Right cardiac atrium (tissue), 5 donors: ENCODE data around the gene ARHGEF10L. TPM values are rescaled to one million over a fixed set of nuclear protein-coding genes. Genes with fewer than 3 reads are reported as not detected.
A peak's percentile ranks its signal among the peaks of the same experiment; 100 is the strongest.

Experiments
- ATAC-seq, 2 donors: fragments of 200-7000 bp; cut with Tn5 transposase; one replicate each; pipeline versions ENCODE4 v1.8.0 to v1.9.1; 2020; ENCODE audit warnings: moderate library complexity in 2 of 2, mild to moderate bottlenecking in 1 of 2
- DNase-seq, 3 donors: peaks; one replicate each; pipeline ENCODE4 v3.0.0-alpha.2; 2020
- H3K27ac ChIP-seq: one replicate; pipeline ENCODE4 v1.5.1; 2013; ENCODE audit warnings: mild to moderate bottlenecking, low read length, control low read depth, moderate library complexity
- H3K27me3 ChIP-seq: one replicate; pipeline ENCODE4 v1.6.1; 2013; ENCODE audit not compliant: control insufficient read depth, insufficient read depth
- H3K4me1 ChIP-seq: one replicate; pipeline ENCODE4 v1.6.1; 2013; ENCODE audit warnings: low read length; ENCODE audit not compliant: control insufficient read depth, insufficient read depth
- H3K4me3 ChIP-seq: one replicate; pipeline ENCODE4 v1.5.1; 2013; ENCODE audit warnings: low read length, control low read depth
- H3K9me3 ChIP-seq: one replicate; pipeline ENCODE4 v1.6.1; 2013; ENCODE audit warnings: low read length; ENCODE audit not compliant: control insufficient read depth
- WGBS: extraction: QIAGEN DNeasy Blood & Tissue Kit; methylation state at CpG from one replicate; pipeline ENCODE4 v1.1.7; 2013; 5-methylcytosine and 5-hydroxymethylcytosine counted together
- intact Hi-C, 4 donors: fragments of 100-400 bp; cut with DNase I; formaldehyde crosslinking; loops; one replicate each; pipeline versions ENCODE4 v1.11.0 to v1.14.0; 2022 to 2023
- polyA plus RNA-seq: library from polyadenylated mRNA; stranded (reverse); fragments of 200-250 nt; gene quantifications from one replicate; pipeline ENCODE4 v1.2.3, GENCODE V29; 2013
- total RNA-seq, 4 donors: library from RNA; stranded (reverse); fragmentation: NEBNext Ultra II Directional; extraction: Animal tissue kit (Norgen Biotek cat#: 25700); gene quantifications; one replicate each; pipeline ENCODE4 v1.2.1, GENCODE V29; 2021
- donor health status: healthy with polysubstance abuse.
- donor health status: DM: no; HTN: yes; CAD: no.
- donor health status: DM: no; HTN: no; CAD: no.
- donor health status: DM: no; HTN: yes; CAD: no; lungs with severe emphysema.
- donor health status: DM: yes; HTN: yes; CAD: no.

ARHGEF10L gene
- total and polyA plus RNA-seq, 5 donors: 42.6 to 56.4 (median 54.0) TPM

DNA sequence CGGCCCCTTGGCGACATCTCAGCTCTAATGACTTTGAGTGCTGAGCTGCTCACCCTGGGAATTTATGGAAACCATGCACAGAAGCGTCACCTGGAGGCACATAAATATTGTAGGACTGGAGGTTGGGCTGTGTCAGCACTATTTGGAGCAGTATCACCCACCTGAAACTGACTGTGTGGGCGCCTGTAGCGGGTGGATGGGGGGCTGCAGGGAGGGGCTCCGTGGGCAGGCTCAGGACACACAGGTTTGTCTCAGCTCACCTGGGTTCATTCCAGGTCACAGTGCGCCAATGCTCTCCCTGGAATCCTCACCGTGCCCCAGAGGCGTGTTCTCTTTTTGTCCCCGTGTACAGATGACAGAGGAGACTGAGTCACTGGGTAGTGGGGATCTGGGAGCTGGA is 140.8 kb downstream of the ARHGEF10L start:
- WGBS: 94% methylated on average over 10 of the region's 10 CpGs
- H3K4me3 ChIP-seq: no peak overlapping the region
- intact Hi-C loops: no loop called here
- H3K27me3 ChIP-seq: no peaks in the 10 kb centered on the region
- ATAC-seq (no peak), DNase-seq (peak in 1 of 3 donors; percentile 22)
- H3K9me3 ChIP-seq: no peaks in the 10 kb centered on the region
- H3K4me1 ChIP-seq: no peaks in the 10 kb centered on the region
- H3K27ac ChIP-seq: no peak overlapping the region

DNA sequence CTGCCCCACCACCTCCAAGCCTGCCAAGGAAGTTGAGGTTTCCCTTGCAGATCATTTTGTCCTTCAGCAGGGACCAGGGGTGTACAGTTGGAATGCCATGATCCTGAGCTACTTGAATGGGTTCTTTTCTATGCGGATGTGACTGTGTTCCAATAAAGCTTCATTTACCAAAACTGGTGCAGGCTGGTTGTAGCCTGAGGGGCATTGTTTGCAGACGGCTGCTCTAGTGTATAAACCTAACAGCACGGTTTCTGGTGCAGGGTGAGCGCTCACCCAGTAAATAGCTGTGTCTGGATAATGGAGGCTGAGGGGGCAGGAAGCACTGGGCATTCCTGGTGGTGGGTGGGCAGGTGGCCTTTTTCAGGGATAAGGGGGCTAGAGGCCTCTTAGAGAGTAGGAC is 142.9 kb downstream of the ARHGEF10L start:
- 83% methylated on average over 4 of the region's 4 CpGs for WGBS
- Histone ChIP-seq H3K27ac (no peak overlapping the region), H3K4me3 (no peak overlapping the region), H3K4me1 (no peaks in the 10 kb centered on the region), H3K27me3 (no peaks in the 10 kb centered on the region), H3K9me3 (no peaks in the 10 kb centered on the region)
- DNase-seq (no peak), ATAC-seq (no peak)
- intact Hi-C loops: no loop called here

DNA sequence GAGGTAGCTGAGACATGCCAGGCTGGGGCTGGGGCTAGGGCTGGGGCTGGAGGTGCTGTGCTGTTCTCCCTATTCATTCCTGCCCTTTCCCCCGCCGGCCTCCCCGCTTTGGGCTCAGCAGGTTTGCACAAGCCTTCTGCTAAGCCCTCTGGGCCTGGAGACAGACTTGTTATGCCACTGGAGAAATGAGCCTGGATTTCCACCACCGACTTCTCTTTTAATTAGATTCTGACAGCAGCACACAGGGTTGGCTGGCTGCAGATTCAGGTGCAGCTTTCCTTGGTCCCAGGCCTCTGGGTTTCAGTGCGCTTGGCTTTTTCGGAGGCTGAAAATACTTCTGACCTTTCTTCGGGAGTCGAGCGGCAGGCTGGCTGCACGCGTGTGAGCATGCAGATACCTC is 144.1 kb downstream of the ARHGEF10L start:
- ATAC-seq: no peak
- Histone ChIP-seq H3K27ac (no peak overlapping the region), H3K4me1 (no peaks in the 10 kb centered on the region), H3K27me3 (no peaks in the 10 kb centered on the region), H3K4me3 (no peak overlapping the region), H3K9me3 (no peaks in the 10 kb centered on the region)
- WGBS: 85% methylated on average over 11 of the region's 11 CpGs
- intact Hi-C loops: no loop called here
- peak in 1 of 3 donors; percentile 31 for DNase-seq

DNA sequence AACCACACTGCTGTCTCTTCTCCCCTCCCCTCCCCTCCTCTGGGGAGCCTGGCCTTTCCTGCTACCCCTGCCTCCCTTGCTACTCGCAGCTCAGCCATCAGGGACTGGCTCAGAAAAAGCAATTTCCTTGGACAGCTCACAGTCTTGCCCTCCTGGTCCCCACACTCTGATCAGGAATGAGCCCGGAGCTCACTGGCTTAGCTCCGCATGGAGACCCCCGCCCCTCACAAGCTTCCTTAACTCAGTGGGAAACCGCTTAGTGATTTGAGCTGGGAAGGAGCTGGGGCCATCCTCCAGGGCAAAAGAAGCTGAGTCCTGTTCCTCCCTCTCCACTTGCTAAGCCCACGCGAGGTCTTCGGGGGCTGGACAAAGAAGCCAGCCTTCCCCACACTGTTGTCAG is 145.3 kb downstream of the ARHGEF10L start:
- no peaks in the 10 kb centered on the region for H3K4me1 ChIP-seq
- H3K4me3 ChIP-seq: no peak overlapping the region
- no peak overlapping the region for H3K27ac ChIP-seq
- ATAC-seq (no peak), DNase-seq (no peak)
- WGBS: 82% methylated on average over 8 of the region's 8 CpGs
- no peaks in the 10 kb centered on the region for H3K27me3 ChIP-seq
- no peaks in the 10 kb centered on the region for H3K9me3 ChIP-seq
- intact Hi-C loops: no loop called here

DNA sequence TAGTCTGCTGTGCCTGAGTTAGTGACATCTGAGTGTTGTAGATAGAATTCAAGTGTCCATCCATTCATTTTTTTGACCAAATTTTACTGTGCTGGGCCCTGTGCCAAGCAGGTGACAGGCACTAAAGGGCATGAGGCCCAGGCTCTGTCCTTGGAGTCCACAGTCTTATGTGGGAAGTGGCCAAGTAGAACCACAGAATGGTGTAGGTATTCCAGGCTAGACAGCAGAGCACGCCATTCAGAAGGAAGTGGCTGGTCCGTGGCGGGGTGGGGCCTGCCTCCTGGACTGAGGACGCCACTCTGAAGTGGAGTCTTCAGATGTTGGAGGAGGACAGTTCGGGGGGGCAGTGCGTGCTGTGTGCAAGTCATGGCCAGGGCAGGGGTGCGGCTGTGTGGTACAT is 146.8 kb downstream of the ARHGEF10L start:
- no peaks in the 10 kb centered on the region for H3K4me1 ChIP-seq
- H3K4me3 ChIP-seq: no peak overlapping the region
- H3K27me3 ChIP-seq: no peaks in the 10 kb centered on the region
- ATAC-seq: no peak
- H3K9me3 ChIP-seq: no peaks in the 10 kb centered on the region
- H3K27ac ChIP-seq: no peak overlapping the region
- intact Hi-C loops: no loop called here
- peak in 1 of 3 donors; percentile 38 for DNase-seq
- 82% methylated on average over 7 of the region's 7 CpGs for WGBS

DNA sequence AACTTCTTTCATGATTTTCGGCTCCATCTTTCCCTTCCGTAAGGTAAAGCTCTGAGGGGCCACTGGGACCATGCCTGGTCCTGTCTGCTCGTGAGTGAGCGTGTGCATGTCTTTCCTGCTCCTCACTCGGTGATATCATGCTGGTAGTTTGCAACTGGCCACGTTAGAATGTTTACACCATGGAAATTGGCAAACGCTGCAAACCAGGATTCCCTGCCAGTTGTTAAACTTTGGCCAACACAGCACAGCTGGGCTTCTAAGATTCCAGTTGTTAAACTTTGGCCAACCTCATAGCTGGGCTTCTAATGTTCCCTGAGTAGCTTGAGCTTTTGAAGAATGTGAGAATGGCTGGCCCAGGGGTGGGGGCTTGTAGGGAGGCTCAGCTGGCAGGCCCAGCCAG is 147.6 kb downstream of the ARHGEF10L start:
- Histone ChIP-seq H3K27ac (no peak overlapping the region), H3K4me1 (no peaks in the 10 kb centered on the region), H3K27me3 (no peaks in the 10 kb centered on the region), H3K4me3 (no peak overlapping the region), H3K9me3 (no peaks in the 10 kb centered on the region)
- intact Hi-C loops: no loop called here
- ATAC-seq: no peak
- 58% methylated on average over 7 of the region's 7 CpGs for WGBS
- DNase-seq: peak in 1 of 3 donors; percentile 15

DNA sequence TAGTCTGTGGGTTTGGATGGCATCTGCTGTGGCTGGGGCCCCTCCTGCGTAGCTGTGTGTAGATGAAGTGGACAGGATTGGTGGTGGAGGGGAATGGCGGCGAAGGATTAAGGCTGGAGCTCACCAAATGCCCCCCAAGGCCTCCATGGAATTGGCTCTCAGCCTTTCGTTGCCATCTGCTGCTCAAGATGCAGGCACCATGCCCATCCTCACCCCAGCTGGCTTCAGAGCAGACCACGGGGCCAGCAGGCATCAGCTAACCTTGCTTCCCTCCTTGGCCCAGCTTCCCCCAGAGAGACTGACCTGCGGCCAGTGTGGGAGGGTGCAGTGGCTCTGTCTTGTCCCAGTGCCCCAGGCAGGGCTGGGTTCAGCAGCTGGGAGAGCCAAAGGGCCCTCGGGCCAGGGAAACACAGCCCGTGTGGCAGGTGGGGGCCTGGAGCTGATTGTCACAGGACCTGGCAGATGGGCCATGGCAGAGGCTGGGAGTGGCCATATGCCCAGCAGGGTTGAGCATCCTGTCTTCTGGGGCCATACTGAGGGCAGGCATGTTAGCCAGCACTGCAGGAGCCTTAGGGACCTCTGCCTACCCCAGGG is 148.8 kb downstream of the ARHGEF10L start:
- 91% methylated on average over 8 of the region's 8 CpGs for WGBS
- Histone ChIP-seq H3K9me3 (no peaks in the 10 kb centered on the region), H3K27me3 (no peaks in the 10 kb centered on the region), H3K4me1 (no peaks in the 10 kb centered on the region), H3K4me3 (no peak overlapping the region), H3K27ac (no peak overlapping the region)
- DNase-seq (no peak), ATAC-seq (peak in 1 of 2 donors; percentile 11)
- intact Hi-C loops: no loop called here

DNA sequence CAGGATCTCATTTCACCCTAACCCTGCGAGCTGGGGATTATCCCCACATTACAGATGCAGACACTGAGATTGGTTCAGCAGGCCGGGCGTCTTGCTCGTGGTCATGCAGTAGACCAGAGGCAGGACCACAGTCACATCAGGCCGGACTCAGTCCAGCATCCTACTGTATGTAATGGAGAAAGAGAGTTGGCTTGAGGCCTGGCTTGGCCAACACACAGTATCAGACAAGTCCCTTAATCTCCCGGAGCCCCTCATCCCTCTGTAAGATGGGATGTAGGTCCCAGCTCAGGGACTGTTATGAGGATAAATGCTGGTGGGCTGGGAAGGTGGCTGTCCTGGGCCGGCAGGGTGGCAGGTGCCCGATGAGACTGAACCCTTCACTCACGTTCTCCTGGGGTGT is 149.5 kb downstream of the ARHGEF10L start:
- DNase-seq (peak in 1 of 3 donors; percentile 41), ATAC-seq (no peak)
- Histone ChIP-seq H3K27ac (no peak overlapping the region), H3K4me3 (no peak overlapping the region), H3K27me3 (no peaks in the 10 kb centered on the region), H3K9me3 (no peaks in the 10 kb centered on the region), H3K4me1 (no peaks in the 10 kb centered on the region)
- intact Hi-C loops: no loop called here
- 88% methylated on average over 9 of the region's 9 CpGs for WGBS

DNA sequence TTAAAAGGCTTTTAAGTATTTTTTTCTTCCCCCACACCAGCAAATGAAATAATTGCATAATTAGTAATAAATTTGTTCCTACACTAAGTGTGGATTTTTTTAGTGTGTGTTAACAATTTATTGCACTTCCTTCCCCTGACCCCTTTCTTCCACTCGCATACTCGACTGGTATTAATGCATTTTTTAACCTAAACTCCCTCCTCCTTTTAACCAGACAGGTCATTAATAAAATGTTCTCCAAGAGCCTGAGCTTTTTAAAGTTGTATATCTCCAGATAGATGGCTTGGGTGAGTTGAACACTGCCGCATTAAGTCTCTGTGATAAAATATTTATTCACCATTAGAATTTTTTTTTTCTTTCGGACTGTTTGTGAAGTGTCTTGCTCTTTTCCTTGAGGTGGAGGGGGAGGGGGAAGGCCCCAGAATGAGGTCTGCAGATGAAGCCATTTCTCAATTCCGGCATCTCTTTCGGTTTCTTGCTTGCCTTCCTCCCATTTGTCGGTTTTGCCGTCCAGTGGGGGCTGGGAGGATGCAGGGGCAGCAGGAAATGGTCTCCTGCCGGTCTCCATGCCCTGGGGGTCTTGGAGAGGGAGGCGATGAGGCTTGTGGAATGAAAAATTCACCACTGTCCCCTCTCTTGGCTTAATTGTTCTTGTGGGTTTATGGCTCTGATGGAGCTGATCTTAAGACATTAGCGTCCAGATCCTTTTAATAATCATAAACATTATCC is 151.6 kb downstream of the ARHGEF10L start:
- Histone ChIP-seq H3K27me3 (no peaks in the 10 kb centered on the region), H3K9me3 (no peaks in the 10 kb centered on the region), H3K27ac (no peak overlapping the region), H3K4me1 (no peaks in the 10 kb centered on the region), H3K4me3 (no peak overlapping the region)
- intact Hi-C loops: no loop called here
- ATAC-seq (no peak), DNase-seq (no peak)
- WGBS: 60% methylated on average over 11 of the region's 11 CpGs

DNA sequence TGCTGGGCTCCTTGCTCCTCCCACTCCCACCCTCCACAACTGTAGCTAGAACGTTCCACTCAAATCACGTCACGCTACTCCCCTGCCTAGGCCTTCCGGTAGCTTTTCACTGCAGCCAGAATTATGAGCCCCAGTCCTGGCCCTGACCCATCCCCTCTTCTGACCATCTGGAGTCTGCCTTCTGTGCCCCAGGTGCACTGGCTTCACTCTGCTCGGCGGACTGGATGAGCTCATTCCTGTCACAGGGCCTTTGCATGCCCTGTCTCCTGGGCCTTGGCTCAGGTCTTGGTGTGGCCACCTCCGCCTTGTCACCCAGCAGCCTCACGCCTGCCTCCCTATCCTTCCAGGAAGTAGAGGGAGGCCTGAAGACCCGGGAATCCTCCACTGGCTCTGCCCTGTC is 153.1 kb downstream of the ARHGEF10L start:
- ATAC-seq (no peak), DNase-seq (no peak)
- Histone ChIP-seq H3K4me1 (peaks cover 2% of the 10 kb centered on the region), H3K9me3 (no peaks in the 10 kb centered on the region), H3K27me3 (no peaks in the 10 kb centered on the region), H3K4me3 (no peak overlapping the region), H3K27ac (no peak overlapping the region)
- WGBS: 77% methylated on average over 9 of the region's 9 CpGs
- intact Hi-C loops: no loop called here

DNA sequence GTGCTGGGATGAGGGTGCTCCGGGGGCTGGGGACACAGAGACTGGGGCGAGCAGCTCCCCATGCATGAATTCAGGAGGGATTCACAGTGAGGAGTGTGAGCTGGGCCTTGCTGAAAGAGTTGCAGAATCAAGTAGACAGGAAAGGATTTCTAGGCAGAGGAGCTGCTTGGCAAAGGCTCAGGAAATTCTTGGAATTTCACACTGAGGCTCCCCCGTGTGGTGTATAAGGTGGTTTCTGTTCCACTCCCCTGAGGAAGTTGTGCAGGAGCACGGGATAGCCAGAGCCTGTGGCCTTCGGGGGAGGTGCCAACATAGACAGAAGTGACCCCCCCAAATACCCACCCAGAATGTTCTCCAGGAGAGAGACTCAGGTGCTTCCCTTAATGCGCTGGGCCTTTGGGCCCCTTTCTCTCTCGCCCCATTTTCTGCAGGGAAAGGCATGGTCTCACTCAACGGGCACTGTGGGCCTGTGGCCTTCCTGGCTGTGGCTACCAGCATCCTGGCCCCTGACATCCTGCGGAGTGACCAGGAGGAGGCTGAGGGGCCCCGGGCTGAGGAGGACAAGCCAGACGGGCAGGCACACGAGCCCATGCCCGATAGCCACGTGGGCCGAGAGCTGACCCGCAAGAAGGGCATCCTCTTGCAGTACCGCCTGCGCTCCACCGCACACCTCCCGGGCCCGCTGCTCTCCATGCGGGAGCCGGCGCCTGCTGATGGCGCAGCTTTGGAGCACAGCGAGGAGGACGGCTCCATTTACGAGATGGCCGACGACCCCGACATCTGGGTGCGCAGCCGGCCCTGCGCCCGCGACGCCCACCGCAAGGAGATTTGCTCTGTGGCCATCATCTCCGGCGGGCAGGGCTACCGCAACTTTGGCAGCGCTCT is 157.2 kb downstream of the ARHGEF10L start:
- DNase-seq (peak in 1 of 3 donors; percentile 50), ATAC-seq (peak; percentile 9 to 42)
- WGBS: 82% methylated on average over 42 of the region's 42 CpGs
- Histone ChIP-seq H3K27me3 (no peaks in the 10 kb centered on the region), H3K4me1 (peaks cover 2% of the 10 kb centered on the region), H3K4me3 (no peak overlapping the region), H3K27ac (no peak overlapping the region), H3K9me3 (no peaks in the 10 kb centered on the region)
- intact Hi-C loops: no loop called here
